Measurements from ENCODE around the gene SH3RF2.
A peak's percentile ranks its signal among the peaks of the same experiment; 100 is the strongest.
"Not testable (repeated sequence)": the region's sequence is repeated elsewhere in the genome, so short reads cannot be mapped to it uniquely, and the experiment has no call there.

Gene SH3RF2

DNA sequence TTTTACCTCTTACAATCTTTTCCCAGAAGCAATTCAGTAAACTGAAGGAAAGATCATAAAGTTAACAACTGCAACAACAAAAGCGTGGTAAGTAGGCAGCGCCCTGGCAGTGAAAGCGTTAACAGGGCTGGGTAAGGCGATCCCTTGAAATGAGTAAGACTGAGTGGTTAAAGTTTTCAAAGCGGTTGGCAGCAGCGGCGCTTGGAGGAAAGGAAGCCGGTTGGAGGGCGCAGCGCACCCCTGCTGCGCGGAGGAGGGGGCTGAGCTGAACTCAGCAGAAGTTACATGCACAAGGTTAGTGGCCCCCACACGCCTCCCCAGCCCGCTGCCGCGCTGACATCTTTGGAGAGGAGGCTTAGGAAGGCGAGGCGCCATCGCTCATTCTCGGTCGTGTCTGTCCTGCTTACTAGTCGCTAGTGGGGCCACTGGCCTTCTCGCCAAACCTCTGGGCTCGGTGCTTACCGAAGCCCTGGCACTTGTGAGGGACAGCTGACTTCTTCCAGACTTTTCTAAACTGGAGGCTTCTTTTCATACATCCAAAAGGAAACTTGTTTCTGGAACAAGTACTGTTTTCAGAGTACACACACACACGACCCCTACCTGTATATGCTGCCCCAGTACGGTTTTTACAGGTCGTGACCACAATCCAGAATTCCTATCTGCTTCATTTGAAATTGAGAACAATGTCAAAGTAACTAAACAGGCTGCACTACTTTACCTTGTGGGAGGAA is at the start of gene SH3RF2:
TSS of gene SH3RF2 (plus strand) at position 178 of the 731 bp plus-strand sequence. CDS start 1,351 bp downstream, outside the sequence.
- peaks cover 19% of the 10 kb centered on the region for H3K4me1 ChIP-seq (ENCODE audit: control insufficient read depth, insufficient read depth, low read length)

DNA sequence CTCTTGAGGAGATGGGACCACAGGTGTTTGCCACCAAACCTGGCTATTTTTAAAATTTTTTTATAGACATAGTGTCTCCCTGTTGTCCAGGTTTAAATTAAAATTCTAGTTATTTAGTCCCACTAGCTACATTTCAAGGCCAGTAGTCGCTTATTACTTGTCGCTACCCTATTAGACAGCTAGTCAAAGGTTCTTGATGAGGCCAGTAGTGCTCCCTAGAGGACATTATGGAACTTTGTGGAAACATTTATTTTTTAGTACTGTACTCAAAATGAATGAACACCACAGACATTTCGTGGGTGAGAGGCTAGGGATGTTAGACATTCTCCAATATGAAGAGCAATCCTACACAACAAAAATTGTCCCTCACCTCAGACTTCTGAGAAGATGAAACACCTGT is 49.2 kb upstream of the SH3RF2 start:
- Histone ChIP-seq H3K9me3 (ENCODE audit: control insufficient read depth, low read length) (no peaks in the 10 kb centered on the region), H3K4me1 (ENCODE audit: control insufficient read depth, insufficient read depth, low read length) (no peaks in the 10 kb centered on the region), H3K9ac (ENCODE audit: low read length) (no peak overlapping the region)

More for the DNA sequence above, at the start of gene SH3RF2:
- Histone ChIP-seq H3K27me3 (ENCODE audit: control insufficient read depth, insufficient read depth, low read length) (no peaks in the 10 kb centered on the region), H3K36me3 (ENCODE audit: control insufficient read depth, insufficient read depth, low read length) (no peaks in the 10 kb centered on the region), H3K4me3 (ENCODE audit: low read length) (peak within 1 kb of the TSS; percentile 36), H3K9ac (ENCODE audit: low read length) (peak within 1 kb of the TSS; percentile 82), H3K9me3 (ENCODE audit: control insufficient read depth, low read length) (no peaks in the 10 kb centered on the region)

DNA sequence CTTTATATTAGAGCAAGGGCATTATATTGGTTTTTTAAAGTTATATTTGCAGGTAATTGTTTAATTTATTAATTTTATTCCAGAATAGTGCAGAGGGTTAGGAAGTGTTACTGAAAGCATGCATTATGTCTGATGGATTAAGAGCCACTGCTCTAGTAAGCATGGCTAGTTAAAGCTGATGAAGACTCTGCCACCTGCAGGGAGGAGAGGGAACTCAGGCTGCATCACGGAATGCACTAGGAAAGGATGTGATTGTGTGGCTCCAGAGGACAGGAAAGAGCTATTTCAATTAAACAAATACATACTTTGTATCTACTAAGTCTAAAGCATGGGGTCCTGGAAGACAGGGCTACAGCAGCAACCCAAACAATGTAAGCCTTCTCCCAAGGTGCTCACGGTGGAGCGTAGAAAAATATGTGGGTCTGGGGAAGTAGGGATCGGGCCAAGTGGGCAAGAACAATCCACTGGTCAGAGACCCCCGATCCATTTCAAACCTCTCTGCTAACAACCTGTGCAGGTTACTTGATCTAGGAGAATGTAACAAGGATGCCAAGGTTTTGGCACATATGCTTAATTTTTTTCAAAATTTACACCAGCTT is 48.3 kb upstream of the SH3RF2 start:
- H3K4me3 ChIP-seq (ENCODE audit: low read length) = no peak overlapping the region
- no peaks in the 10 kb centered on the region for H3K4me1 ChIP-seq (ENCODE audit: control insufficient read depth, insufficient read depth, low read length)
- no peaks in the 10 kb centered on the region for H3K36me3 ChIP-seq (ENCODE audit: control insufficient read depth, insufficient read depth, low read length)
- no peaks in the 10 kb centered on the region for H3K9me3 ChIP-seq (ENCODE audit: control insufficient read depth, low read length)
- no peak overlapping the region for H3K9ac ChIP-seq (ENCODE audit: low read length)
- no peaks in the 10 kb centered on the region for H3K27me3 ChIP-seq (ENCODE audit: control insufficient read depth, insufficient read depth, low read length)

More for the DNA sequence above, 49.2 kb upstream of the SH3RF2 start:
- Histone ChIP-seq H3K36me3 (ENCODE audit: control insufficient read depth, insufficient read depth, low read length) (no peaks in the 10 kb centered on the region), H3K27me3 (ENCODE audit: control insufficient read depth, insufficient read depth, low read length) (no peaks in the 10 kb centered on the region), H3K4me3 (ENCODE audit: low read length) (no peak overlapping the region)

- Histone ChIP-seq H3K9ac (ENCODE audit: low read length) (no peak overlapping the region), H3K27me3 (ENCODE audit: control insufficient read depth, insufficient read depth, low read length) (no peaks in the 10 kb centered on the region), H3K9me3 (ENCODE audit: control insufficient read depth, low read length) (no peaks in the 10 kb centered on the region), H3K4me1 (ENCODE audit: control insufficient read depth, insufficient read depth, low read length) (no peaks in the 10 kb centered on the region), H3K36me3 (ENCODE audit: control insufficient read depth, insufficient read depth, low read length) (no peaks in the 10 kb centered on the region), H3K4me3 (ENCODE audit: low read length) (no peak overlapping the region)
Observed at GRCh38 chr5:145889611-145890010, 46.8 kb upstream of the SH3RF2 start.

GRCh38 chr5:145891378-145891777 is 45.0 kb upstream of the SH3RF2 start:
- H3K27me3 ChIP-seq (ENCODE audit: control insufficient read depth, insufficient read depth, low read length); H3K4me1 ChIP-seq (ENCODE audit: control insufficient read depth, insufficient read depth, low read length); H3K4me3 ChIP-seq (ENCODE audit: low read length); H3K9me3 ChIP-seq (ENCODE audit: control insufficient read depth, low read length); H3K9ac ChIP-seq (ENCODE audit: low read length); H3K36me3 ChIP-seq (ENCODE audit: control insufficient read depth, insufficient read depth, low read length): not testable (repeated sequence)

- Histone ChIP-seq H3K9ac (ENCODE audit: low read length) (no peak overlapping the region), H3K9me3 (ENCODE audit: control insufficient read depth, low read length) (no peaks in the 10 kb centered on the region), H3K36me3 (ENCODE audit: control insufficient read depth, insufficient read depth, low read length) (no peaks in the 10 kb centered on the region), H3K27me3 (ENCODE audit: control insufficient read depth, insufficient read depth, low read length) (no peaks in the 10 kb centered on the region), H3K4me3 (ENCODE audit: low read length) (no peak overlapping the region), H3K4me1 (ENCODE audit: control insufficient read depth, insufficient read depth, low read length) (no peaks in the 10 kb centered on the region)
Observed at GRCh38 chr5:145898171-145898570, 38.2 kb upstream of the SH3RF2 start.

DNA sequence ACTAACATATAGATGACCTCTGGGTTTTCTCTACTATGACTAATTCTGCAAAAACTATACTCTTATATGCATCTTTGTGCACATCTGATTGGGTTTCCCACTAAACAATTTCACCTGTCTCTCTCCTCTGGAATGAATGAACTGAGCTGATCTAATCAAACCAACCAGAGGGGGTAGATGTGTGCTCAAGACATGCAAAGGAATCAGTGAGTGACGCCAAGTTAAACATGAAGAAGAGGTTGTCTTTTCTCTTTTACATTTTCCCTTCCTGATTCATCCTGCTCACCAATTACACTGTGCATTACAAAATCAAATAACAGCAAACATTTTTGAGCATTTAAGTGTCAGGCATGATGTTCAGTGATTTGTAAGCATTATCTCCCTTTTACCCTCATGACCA is 34.0 kb upstream of the SH3RF2 start:
- H3K9me3 ChIP-seq (ENCODE audit: control insufficient read depth, low read length) = no peaks in the 10 kb centered on the region
- H3K9ac ChIP-seq (ENCODE audit: low read length) = no peak overlapping the region
- H3K36me3 ChIP-seq (ENCODE audit: control insufficient read depth, insufficient read depth, low read length) = no peaks in the 10 kb centered on the region
- H3K4me1 ChIP-seq (ENCODE audit: control insufficient read depth, insufficient read depth, low read length) = peaks cover 10% of the 10 kb centered on the region
- no peak overlapping the region for H3K4me3 ChIP-seq (ENCODE audit: low read length)
- H3K27me3 ChIP-seq (ENCODE audit: control insufficient read depth, insufficient read depth, low read length) = no peaks in the 10 kb centered on the region

- Histone ChIP-seq H3K36me3 (ENCODE audit: control insufficient read depth, insufficient read depth, low read length) (no peaks in the 10 kb centered on the region), H3K27me3 (ENCODE audit: control insufficient read depth, insufficient read depth, low read length) (no peaks in the 10 kb centered on the region), H3K9ac (ENCODE audit: low read length) (no peak overlapping the region), H3K4me1 (ENCODE audit: control insufficient read depth, insufficient read depth, low read length) (peaks cover 10% of the 10 kb centered on the region), H3K4me3 (ENCODE audit: low read length) (no peak overlapping the region), H3K9me3 (ENCODE audit: control insufficient read depth, low read length) (no peaks in the 10 kb centered on the region)
Observed at GRCh38 chr5:145903113-145903512, 33.3 kb upstream of the SH3RF2 start.

DNA sequence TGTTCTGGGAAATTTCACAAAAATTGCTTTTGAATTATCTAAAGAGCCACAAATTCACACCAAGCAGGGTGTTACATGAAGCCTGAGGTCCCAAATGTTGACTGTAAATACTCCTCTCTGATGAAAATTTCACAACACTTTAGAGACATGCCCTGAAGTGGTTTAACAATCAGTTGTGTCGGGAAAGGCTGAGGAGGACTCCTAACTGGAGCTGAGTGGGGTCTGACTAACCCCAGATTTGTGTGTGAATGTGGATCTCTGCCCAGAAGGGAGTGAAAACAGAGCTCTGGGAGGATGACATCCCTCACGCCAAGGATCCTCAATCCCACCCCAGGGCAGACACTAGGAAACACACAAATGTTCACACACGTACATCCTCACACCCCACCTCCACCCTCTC is 32.5 kb upstream of the SH3RF2 start:
- H3K4me1 ChIP-seq (ENCODE audit: control insufficient read depth, insufficient read depth, low read length) = peaks cover 10% of the 10 kb centered on the region
- no peaks in the 10 kb centered on the region for H3K36me3 ChIP-seq (ENCODE audit: control insufficient read depth, insufficient read depth, low read length)
- no peaks in the 10 kb centered on the region for H3K9me3 ChIP-seq (ENCODE audit: control insufficient read depth, low read length)
- no peak overlapping the region for H3K4me3 ChIP-seq (ENCODE audit: low read length)
- no peak overlapping the region for H3K9ac ChIP-seq (ENCODE audit: low read length)
- H3K27me3 ChIP-seq (ENCODE audit: control insufficient read depth, insufficient read depth, low read length) = no peaks in the 10 kb centered on the region

GRCh38 chr5:145904743-145905142 is 31.6 kb upstream of the SH3RF2 start:
- Histone ChIP-seq H3K9ac (ENCODE audit: low read length) (no peak overlapping the region), H3K9me3 (ENCODE audit: control insufficient read depth, low read length) (no peaks in the 10 kb centered on the region), H3K4me3 (ENCODE audit: low read length) (no peak overlapping the region), H3K27me3 (ENCODE audit: control insufficient read depth, insufficient read depth, low read length) (no peaks in the 10 kb centered on the region), H3K4me1 (ENCODE audit: control insufficient read depth, insufficient read depth, low read length) (peaks cover 10% of the 10 kb centered on the region), H3K36me3 (ENCODE audit: control insufficient read depth, insufficient read depth, low read length) (no peaks in the 10 kb centered on the region)

DNA sequence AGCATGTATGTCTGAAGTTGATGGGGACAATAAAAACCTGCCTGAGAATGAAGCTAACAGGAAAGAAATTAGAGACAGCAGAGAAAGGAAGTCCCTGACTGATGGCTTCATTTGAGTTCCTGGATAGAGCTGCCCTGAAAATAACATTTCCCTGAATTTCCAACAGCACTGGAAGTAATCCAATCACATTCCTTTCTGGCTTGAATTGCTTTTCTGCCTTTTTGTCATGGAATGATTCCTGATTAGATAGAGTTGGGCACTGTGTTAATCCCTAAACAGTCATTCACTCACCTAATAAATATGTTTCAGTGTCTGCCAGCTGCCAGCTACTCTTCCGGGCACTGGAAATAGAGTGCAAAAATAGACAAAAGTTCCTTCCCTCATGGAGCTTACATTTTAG is 30.0 kb upstream of the SH3RF2 start:
- Histone ChIP-seq H3K36me3 (ENCODE audit: control insufficient read depth, insufficient read depth, low read length) (no peaks in the 10 kb centered on the region), H3K4me3 (ENCODE audit: low read length) (no peak overlapping the region), H3K9me3 (ENCODE audit: control insufficient read depth, low read length) (no peaks in the 10 kb centered on the region), H3K4me1 (ENCODE audit: control insufficient read depth, insufficient read depth, low read length) (peaks cover 10% of the 10 kb centered on the region), H3K9ac (ENCODE audit: low read length) (no peak overlapping the region), H3K27me3 (ENCODE audit: control insufficient read depth, insufficient read depth, low read length) (no peaks in the 10 kb centered on the region)

DNA sequence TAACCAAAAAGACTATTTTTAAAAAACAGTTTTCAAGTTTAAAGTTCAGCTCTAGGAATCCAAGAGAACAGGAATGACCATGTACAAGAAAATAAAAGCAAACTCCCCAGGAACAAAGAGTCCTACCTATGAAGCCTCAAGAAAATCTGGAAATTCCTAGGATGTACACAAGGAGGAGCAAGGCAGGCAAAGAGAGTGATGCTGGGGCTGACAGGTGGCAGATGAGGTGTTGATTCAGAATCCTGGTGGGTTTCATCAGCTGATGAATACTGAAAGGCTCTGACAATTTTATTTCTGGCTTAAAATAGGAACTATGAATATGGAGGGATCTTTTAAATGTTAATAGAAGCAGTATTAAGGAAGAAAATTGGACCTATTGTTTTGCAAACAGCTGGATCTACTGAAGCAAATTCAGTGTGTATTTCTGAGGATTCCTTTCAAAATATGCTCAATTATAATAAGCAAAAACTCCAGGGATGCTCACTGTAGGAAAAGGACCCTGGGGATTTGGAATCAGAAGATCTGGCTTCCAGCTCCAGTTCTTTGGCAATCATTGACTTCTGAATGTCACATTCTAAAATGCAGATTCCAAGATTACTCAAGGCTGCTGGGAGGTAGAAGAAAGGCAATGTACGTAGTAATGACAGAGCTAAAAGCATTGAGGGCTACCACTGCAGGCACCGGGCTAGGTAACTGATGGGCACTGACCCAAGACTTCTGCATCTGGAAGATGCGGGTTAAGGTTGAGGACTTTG is 28.0 kb upstream of the SH3RF2 start:
- no peaks in the 10 kb centered on the region for H3K9me3 ChIP-seq (ENCODE audit: control insufficient read depth, low read length)

More for the DNA sequence above, 28.0 kb upstream of the SH3RF2 start:
- H3K9ac ChIP-seq (ENCODE audit: low read length) = no peak overlapping the region
- no peaks in the 10 kb centered on the region for H3K36me3 ChIP-seq (ENCODE audit: control insufficient read depth, insufficient read depth, low read length)
- no peaks in the 10 kb centered on the region for H3K27me3 ChIP-seq (ENCODE audit: control insufficient read depth, insufficient read depth, low read length)
- peaks cover 10% of the 10 kb centered on the region for H3K4me1 ChIP-seq (ENCODE audit: control insufficient read depth, insufficient read depth, low read length)
- H3K4me3 ChIP-seq (ENCODE audit: low read length) = no peak overlapping the region
